A673 (cell line): ENCODE measurements around the gene SMPX.

Experiments used
- EZH2 ChIP-seq: fragments of 200-600 bp; sonication (generic); IDR thresholded peaks from 2 replicates; pipeline ENCODE4 v1.6.1; 2017; ENCODE audit warnings: borderline replicate concordance, low read depth, mild to moderate bottlenecking, mixed read lengths, antibody characterized with exemption, low read length; ENCODE audit not compliant: poor library complexity, severe bottlenecking
- TF ChIP-seq, protein P1 (sequence below): fragments of 300-800, 200-600 bp; sonication (generic); conservative IDR thresholded peaks from 2 replicates; pipeline ENCODE4 v1.5.1; 2017; ENCODE audit warnings: low read depth, mild to moderate bottlenecking, antibody characterized with exemption, low read length, moderate library complexity, mixed read lengths

DNA sequence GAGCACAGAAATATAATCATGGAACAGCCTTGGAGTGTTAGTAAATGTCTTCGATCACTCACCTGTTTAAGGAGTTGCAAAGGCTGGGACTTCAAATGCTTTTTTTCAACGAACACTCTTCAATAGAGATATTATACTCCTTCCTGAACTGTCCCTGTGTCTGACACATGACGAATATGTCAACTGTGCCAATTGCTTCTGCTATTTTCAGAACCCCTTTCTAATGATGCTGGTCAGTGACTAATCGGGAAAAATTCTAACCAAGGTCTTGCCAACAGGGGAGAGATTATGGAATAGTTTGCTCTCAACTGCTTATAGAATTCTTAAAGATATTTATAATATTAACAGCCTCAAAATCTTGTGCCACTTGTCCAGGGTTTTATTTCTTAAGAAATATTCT lies 91.2 kb downstream of the SMPX start:
- TF ChIP-seq, protein P1, sequence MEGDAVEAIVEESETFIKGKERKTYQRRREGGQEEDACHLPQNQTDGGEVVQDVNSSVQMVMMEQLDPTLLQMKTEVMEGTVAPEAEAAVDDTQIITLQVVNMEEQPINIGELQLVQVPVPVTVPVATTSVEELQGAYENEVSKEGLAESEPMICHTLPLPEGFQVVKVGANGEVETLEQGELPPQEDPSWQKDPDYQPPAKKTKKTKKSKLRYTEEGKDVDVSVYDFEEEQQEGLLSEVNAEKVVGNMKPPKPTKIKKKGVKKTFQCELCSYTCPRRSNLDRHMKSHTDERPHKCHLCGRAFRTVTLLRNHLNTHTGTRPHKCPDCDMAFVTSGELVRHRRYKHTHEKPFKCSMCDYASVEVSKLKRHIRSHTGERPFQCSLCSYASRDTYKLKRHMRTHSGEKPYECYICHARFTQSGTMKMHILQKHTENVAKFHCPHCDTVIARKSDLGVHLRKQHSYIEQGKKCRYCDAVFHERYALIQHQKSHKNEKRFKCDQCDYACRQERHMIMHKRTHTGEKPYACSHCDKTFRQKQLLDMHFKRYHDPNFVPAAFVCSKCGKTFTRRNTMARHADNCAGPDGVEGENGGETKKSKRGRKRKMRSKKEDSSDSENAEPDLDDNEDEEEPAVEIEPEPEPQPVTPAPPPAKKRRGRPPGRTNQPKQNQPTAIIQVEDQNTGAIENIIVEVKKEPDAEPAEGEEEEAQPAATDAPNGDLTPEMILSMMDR: no peak
- no peak for TF ChIP-seq EZH2
